Activated naive CD8-positive, alpha-beta T cell treated with anti-CD3 and anti-CD28 coated beads for 36 hours (primary cell): ENCODE data around the gene PKN1. TPM values are rescaled to one million over a fixed set of nuclear protein-coding genes. Genes with fewer than 3 reads are reported as not detected.

Experiments used
- DNase-seq: peaks from one replicate; pipeline ENCODE4 v3.0.0; 2021
- H3K27ac Mint-ChIP-seq: one replicate; pipeline ENCODE4 v1.8.0; 2022; ENCODE audit warnings: mild to moderate bottlenecking, moderate library complexity, mixed read lengths
- H3K27me3 Mint-ChIP-seq: one replicate; pipeline ENCODE4 v1.8.0; 2022; ENCODE audit warnings: mild to moderate bottlenecking, mixed read lengths
- H3K36me3 Mint-ChIP-seq: one replicate; pipeline ENCODE4 v1.8.0; 2021; ENCODE audit warnings: mild to moderate bottlenecking, mixed read lengths
- H3K4me1 Mint-ChIP-seq: one replicate; pipeline ENCODE4 v1.8.0; 2021; ENCODE audit warnings: mixed read lengths
- H3K4me3 Mint-ChIP-seq: one replicate; pipeline ENCODE4 v1.8.0; 2022; ENCODE audit warnings: mild to moderate bottlenecking, moderate library complexity, mixed read lengths
- H3K9me3 Mint-ChIP-seq: one replicate; pipeline ENCODE4 v1.8.0; 2022; ENCODE audit warnings: mixed read lengths
- total RNA-seq, 2 experiments: library from RNA; stranded (reverse); gene quantifications; one replicate each; pipeline ENCODE4 v1.2.3, GENCODE V29; 2021

Gene PKN1
- total RNA-seq, 2 experiments from 2014 or later: 168 to 169 TPM

DNA sequence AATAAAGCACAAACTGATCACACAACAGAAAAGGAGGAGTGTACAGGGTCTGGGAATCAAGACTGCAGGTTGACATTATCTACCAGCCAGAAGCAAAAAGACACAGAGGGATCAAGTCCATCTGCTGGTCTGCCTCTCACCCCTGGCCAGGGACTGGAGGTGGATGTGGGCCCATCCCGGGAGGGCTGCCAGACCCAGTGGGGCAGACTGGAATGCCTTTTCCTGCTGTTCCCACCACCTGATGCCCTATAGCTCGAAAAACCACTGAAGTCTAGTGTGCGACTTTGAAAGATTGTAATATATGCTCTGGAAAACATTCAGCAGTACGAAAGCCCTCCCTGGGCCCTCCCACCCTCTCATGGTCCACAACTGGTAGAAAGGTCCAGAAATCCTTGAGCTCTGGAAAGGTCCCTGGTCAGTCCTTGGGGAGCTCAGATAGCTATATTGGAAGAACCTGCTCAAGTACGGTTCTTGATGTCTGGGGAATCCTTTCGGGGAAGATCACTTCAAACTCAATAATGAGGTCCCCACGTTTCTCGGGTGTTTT, 82.5 kb downstream of the PKN1 start:
- Mint-ChIP-seq H3K27ac (peak overlapping the region; percentile 80), H3K9me3 (no peaks in the 10 kb centered on the region), H3K4me1 (peaks cover 57% of the 10 kb centered on the region), H3K36me3 (peaks cover 44% of the 10 kb centered on the region), H3K4me3 (peak overlapping the region; percentile 92), H3K27me3 (no peaks in the 10 kb centered on the region)
- DNase-seq: no peak

DNA sequence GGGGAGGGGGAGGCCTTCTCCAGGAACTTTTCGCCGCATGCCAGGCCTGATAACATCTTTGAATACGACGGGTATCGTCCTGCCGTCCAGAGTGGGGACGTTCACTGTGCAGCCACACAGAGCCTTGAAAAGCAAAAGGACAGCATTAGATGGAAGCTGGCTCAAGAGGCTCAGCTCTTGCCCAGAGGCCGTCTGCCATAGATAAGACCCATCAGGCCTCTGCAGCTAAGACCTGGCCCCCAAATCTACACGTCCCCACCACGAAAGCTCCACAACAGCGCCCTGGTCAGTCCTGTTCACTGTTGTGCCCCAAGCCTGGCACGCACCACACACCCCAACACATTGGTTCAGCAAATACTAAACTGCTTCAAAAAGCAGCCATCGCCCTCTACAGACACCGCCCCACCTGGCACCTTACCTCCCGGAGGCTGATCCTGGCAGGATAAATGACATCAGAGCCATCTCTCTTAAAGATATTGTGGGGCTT, 83.0 kb downstream of the PKN1 start:
- no peak for DNase-seq
- H3K36me3 Mint-ChIP-seq: peaks cover 42% of the 10 kb centered on the region
- H3K27ac Mint-ChIP-seq: peak overlapping the region; percentile 80
- no peaks in the 10 kb centered on the region for H3K9me3 Mint-ChIP-seq
- peak overlapping the region; percentile 92 for H3K4me3 Mint-ChIP-seq
- peaks cover 52% of the 10 kb centered on the region for H3K4me1 Mint-ChIP-seq
- no peaks in the 10 kb centered on the region for H3K27me3 Mint-ChIP-seq

DNA sequence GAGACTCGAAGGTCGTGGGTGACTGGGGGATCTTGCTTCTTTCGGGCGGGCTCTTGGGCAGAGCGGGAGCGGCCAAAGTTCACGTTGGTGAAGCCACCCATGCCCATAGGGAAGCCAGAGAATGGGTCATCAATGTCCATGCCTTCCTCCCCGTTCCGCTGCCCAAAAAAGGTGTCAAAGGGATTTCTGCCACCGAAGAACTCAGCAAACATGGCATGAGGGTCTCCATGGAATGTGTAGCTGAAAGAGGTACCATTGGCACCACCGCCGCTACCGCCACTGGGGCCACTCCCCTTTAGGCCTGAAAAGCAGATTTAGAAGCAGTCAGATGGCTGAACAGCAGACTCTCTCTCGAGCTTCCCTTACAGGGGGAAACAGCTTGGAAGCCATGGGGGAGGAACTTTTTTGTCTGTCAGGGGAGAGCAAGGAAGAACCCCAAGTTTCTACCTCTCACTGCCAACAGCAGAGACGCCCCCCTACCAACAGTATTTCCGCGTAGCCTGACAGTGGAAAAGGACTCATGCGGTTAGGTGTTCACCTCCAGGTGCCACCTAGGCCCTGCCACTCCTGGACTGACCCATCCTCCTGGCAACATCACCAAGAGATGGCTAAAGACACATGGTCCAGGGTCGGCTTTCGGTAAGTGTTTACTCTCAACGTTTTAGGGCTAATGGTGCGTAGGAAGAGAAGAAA, 83.8 kb downstream of the PKN1 start:
- H3K9me3 Mint-ChIP-seq: no peaks in the 10 kb centered on the region
- H3K4me1 Mint-ChIP-seq: peaks cover 52% of the 10 kb centered on the region
- H3K4me3 Mint-ChIP-seq: peak overlapping the region; percentile 92
- DNase-seq: no peak
- peaks cover 39% of the 10 kb centered on the region for H3K36me3 Mint-ChIP-seq
- H3K27ac Mint-ChIP-seq: peak overlapping the region; percentile 80
- H3K27me3 Mint-ChIP-seq: no peaks in the 10 kb centered on the region

DNA sequence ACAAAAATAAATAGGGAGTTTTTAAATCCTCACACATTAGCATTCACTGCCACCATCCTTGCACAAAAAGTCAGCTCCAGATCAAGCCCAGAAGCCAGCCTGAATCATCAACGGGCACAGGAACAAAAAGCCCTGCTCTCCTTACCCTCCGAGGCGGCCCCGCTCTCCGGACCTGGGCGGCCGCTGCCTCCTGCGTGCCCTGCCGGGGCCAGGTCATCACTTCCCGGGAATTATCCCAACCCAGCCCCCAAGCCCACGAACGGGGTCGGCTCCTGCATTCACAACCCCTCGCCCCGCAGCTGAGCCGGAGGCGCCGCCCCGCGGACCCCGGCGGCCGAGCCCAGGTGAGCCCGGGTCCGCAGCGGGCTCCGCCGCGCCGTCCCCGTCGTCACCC, 84.3 kb downstream of the PKN1 start:
- H3K36me3 Mint-ChIP-seq: peaks cover 39% of the 10 kb centered on the region
- no peaks in the 10 kb centered on the region for H3K9me3 Mint-ChIP-seq
- H3K4me1 Mint-ChIP-seq: peaks cover 56% of the 10 kb centered on the region
- no peak for DNase-seq
- no peaks in the 10 kb centered on the region for H3K27me3 Mint-ChIP-seq
- peak overlapping the region; percentile 92 for H3K4me3 Mint-ChIP-seq
- peak overlapping the region; percentile 80 for H3K27ac Mint-ChIP-seq

DNA sequence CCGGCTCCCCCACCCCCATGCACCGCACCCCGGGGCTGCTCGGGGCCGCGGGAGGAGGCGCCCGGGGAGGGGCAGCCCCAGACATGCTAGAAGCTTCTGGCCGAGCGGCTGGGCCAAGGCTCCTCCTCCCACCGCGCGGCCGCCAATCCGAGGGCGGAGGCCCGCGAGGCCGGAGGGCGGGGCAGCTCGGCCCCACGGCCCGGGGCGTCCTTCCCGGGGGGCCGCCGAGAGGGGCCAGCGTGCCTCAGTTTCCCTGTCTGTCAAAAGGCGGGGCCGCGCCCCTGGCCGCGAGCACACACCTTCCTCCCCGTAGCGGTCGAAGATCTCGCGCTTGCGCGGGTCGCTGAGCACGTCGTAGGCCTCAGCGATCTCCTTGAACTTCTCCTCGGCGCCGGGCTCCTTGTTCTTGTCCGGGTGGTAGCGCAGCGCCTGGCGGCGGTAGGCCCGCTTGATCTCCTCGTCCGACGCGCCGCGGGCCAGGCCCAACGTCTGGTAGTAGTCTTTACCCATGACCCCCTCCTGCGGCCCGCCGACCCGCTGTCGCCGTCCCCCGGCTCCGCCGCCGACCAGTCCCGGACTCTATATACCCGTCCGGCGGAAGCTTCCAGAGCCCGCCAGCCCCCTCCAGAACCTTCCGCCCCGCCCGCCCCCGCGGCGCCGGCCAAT, 84.9 kb downstream of the PKN1 start, which contains the start of gene DNAJB1:
Gene DNAJB1, minus strand, starts transcription at position 558 of the 666 bp plus-strand sequence. Its CDS starts 48 bp downstream, at position 510.
- DNase-seq: peak; percentile 78
- H3K4me1 Mint-ChIP-seq: peaks cover 62% of the 10 kb centered on the region
- H3K4me3 Mint-ChIP-seq: peak within 1 kb of the TSS; percentile 92
- H3K36me3 Mint-ChIP-seq: peaks cover 39% of the 10 kb centered on the region
- H3K9me3 Mint-ChIP-seq: no peaks in the 10 kb centered on the region
- H3K27me3 Mint-ChIP-seq: no peaks in the 10 kb centered on the region
- H3K27ac Mint-ChIP-seq: peak within 1 kb of the TSS; percentile 95

DNA sequence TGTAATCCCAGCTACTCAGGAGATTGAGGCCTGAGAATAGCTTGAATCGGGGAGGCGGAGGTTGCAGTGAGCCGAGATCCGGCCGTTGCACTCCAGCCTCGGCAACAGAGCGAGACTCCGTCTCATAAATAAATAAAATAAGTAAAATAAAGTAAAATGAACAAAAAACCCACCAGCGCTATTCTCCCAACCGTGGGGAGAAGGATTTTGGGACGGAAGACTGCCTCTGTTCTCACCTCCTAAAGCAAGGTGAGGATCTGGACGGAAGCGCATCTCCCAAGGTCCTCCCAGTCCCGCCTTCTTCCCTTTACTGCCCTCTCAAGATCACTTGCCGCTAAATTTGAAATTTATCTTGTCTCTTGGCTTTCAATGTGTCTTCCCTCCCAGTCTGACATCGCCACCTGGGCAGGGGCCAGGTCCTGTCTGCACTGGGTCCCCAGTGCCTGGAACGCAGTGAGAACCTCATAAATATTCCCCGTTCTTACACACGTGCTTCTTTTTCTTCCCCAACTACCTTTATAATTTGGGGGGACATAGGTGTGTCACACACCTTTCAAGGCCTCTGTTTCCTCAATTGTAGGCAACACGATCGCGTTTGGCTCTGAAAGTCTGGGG, 86.2 kb downstream of the PKN1 start:
- H3K4me1 Mint-ChIP-seq: peaks cover 56% of the 10 kb centered on the region
- no peak for DNase-seq
- no peaks in the 10 kb centered on the region for H3K9me3 Mint-ChIP-seq
- peaks cover 33% of the 10 kb centered on the region for H3K36me3 Mint-ChIP-seq
- H3K27ac Mint-ChIP-seq: peak overlapping the region; percentile 94
- no peaks in the 10 kb centered on the region for H3K27me3 Mint-ChIP-seq
- peak overlapping the region; percentile 74 for H3K4me3 Mint-ChIP-seq

DNA sequence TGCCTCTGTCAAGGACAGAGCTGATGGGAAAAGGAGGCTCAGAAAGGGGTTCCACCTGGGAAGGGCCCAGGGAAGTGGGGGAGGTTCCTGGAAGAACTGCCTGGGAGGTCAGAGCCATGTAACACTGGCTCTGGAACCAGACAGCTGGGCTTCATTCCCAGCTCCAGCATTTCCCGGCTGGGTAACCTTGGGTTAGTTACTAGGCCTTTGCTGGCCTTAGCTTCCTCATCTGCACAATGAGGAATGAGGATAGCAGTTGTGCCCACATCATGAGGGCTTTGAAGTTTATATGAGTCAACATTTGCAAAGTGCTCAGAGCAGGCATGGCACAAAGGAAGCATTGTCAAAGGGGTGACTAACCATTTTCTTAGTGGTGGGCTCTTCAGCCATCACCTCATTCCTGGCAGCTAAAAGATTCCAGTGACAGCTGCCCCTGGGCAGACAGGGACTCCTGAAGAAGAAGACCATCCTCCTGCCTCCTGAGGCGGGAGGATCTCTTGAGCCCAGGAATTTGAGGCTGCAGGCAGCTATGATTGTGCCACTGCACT, 86.8 kb downstream of the PKN1 start:
- H3K4me1 Mint-ChIP-seq: peaks cover 51% of the 10 kb centered on the region
- H3K27me3 Mint-ChIP-seq: no peaks in the 10 kb centered on the region
- peak overlapping the region; percentile 94 for H3K27ac Mint-ChIP-seq
- peak overlapping the region; percentile 74 for H3K4me3 Mint-ChIP-seq
- no peak for DNase-seq
- peaks cover 28% of the 10 kb centered on the region for H3K36me3 Mint-ChIP-seq
- no peaks in the 10 kb centered on the region for H3K9me3 Mint-ChIP-seq

DNA sequence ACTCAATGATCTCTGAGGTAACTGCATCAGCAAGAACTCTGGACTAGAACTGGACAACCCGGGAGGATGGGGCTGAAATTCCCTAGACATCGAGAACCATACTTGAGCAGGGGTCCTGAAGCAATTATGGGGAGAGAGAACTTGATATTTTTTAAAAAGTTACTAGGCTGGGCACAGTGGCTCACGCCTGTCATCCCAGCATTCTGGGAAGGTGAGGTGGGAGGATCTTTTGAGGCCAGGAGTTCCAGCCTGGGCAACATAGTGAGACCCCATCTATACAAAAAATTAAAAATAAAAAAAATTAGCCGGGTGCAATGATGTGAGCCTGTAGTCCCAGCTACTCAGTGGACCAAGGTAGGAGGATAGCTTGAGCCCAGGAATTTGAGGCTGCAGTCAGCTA, 87.4 kb downstream of the PKN1 start:
- Mint-ChIP-seq H3K36me3 (peaks cover 22% of the 10 kb centered on the region), H3K9me3 (no peaks in the 10 kb centered on the region), H3K27me3 (no peaks in the 10 kb centered on the region), H3K4me3 (no peak overlapping the region), H3K27ac (peak overlapping the region; percentile 94), H3K4me1 (peaks cover 45% of the 10 kb centered on the region)
- no peak for DNase-seq

Other genes with a start within 250 kb of the PKN1 start
- 1 to 10 TPM; 8.5 to 9.5 TPM for gene ADGRL1, start 227.1 kb upstream of the PKN1 start, total RNA-seq
- 100 to 1,000 TPM; 219 to 223 TPM for gene ADGRE5, start 51.9 kb upstream of the PKN1 start, total RNA-seq
- gene DDX39A, start 14.0 kb upstream of the PKN1 start, total RNA-seq: 100 to 1,000 TPM; 300 to 306 TPM
- gene PTGER1, start 42.0 kb downstream of the PKN1 start, total RNA-seq: under 1 TPM; 0.25 to 0.40 TPM
- 10 to 100 TPM; 22.5 to 24.8 TPM for gene GIPC1, start 62.8 kb downstream of the PKN1 start, total RNA-seq
- gene DNAJB1, start 85.1 kb downstream of the PKN1 start, total RNA-seq: 10 to 100 TPM; 45.0 to 45.7 TPM
- 10 to 100 TPM; 86.1 to 88.7 TPM for gene TECR, start 96.3 kb downstream of the PKN1 start, total RNA-seq
- 100 to 1,000 TPM; 128 to 129 TPM for gene NDUFB7, start 138.8 kb downstream of the PKN1 start, total RNA-seq
- gene CLEC17A, start 149.8 kb downstream of the PKN1 start, total RNA-seq: under 1 TPM; 0.64 to 0.84 TPM
- gene ADGRE3, start 241.5 kb downstream of the PKN1 start, total RNA-seq: not detected